Activated CD8-positive, alpha-beta memory T cell treated with anti-CD3 and anti-CD28 coated beads, Interleukin-2, amount 50 U/mL, for 4 hours (primary cell): ENCODE results near the gene SNRPB.
"Not testable (repeated sequence)": the region's sequence is repeated elsewhere in the genome, so short reads cannot be mapped to it uniquely, and the experiment has no call there.

Experiments used
- DNase-seq: peaks from one replicate; pipeline ENCODE4 v3.0.0-alpha.2; 2020

Gene SNRPB

DNA sequence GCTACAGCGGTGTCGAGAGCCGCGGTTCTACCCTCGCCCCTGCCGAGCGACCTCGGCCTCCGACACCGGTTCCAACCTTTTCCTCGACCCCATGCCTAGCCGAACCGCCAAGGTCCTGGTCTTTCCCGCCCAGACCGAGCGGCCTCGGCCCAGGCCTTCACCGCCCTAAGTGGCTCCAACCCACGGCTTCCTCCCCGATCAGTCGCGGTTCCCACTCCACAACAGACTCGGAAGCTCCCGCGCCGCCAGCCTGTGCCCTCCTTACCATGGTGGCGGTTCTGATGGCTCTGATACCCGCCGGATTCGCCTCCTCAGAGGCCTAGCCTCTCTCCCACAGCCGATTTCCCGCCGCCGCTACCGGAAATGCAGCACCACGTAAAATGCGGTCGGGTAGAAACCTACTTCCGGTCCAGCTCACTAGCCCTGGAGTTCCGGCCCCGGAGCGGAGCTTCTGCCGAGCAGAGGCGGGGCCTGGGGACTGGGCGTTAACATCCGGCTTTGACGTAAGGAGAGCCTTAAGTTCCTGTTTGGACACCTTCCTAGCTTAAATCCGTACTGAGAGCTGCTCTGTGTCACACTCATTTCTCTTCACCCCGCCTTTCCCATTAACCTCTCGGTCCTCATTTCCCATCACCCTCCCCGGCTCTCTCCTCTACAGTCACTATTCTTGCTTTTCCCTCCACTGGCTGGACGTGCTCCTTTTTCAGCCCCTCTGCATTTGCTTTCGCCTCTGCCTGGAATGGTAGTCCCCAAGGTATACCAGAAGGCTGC is at the start of gene SNRPB:
Gene SNRPB (minus strand): TSS at position 367 of the 771 bp plus-strand sequence. CDS start 99 bp downstream, at position 268.
- peak; percentile 95 for DNase-seq

DNA sequence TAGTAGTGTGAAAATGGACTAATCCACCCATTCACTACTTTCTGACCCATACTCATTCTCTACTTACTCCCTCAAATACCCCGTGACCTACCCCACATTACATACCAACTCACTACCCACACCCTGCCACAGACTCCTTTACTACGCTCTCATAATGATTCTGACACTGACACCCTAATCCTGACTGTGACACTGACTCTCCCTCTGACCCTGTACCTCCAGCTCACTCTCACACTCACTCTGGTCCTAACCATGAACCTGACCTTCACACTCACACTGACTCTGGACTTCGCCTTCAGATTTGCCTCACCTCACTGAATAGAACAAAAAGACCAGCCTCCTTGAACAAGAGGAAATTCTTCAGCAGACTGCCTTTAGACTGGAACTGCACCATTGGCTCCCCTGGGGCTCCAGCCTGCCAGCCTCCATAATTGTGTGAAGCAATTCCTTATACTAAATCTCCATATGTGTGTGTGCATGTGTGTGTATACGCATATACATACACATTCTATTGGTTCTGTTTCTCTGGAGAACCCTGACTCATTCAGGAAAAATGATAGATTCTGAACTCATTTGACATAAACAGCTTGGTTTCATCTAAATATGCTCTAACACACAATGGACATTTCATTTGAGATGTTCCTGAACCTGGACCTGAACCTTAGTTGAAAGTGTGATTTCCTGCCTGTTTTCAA is 48.7 kb upstream of the SNRPB start:
- DNase-seq, result no peak

DNA sequence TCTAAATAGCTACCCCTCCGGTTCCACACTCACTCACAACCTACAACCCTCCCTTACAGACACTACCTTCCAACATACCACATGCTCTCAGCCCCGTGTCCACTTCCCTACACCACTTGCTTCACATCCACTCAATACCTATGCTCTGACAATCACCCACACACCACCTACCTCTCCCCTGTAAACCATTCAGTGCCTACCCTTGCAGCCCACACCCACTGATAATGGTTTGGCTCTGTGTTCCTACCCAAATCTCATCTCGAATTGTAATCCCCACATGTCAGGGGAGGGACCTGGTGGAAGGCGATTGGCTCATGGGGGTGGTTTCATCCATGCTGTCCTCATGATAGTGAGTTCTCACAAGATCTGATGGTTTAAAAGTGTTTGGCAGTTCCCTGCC is 48.0 kb upstream of the SNRPB start:
- DNase-seq, result no peak

DNA sequence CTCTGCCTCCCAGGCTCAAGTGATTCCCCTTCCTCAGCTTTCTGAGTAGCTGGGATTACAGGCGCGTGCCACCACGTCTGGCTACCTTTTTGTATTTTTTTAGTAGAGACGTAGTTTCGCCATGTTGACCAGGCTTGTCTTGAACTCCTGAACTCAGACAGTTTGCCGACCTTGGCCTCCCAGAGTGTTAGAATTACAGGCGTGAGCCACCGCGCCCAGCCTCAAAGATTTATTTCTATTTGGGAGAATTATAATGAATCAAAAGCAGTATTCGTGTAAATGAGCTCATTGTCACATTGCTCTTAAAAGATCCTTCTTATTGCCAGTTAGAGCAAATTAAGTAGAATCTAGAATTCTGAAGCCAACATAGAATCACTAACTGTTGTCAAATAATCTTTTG is 47.5 kb upstream of the SNRPB start:
- DNase-seq, result no peak

DNA sequence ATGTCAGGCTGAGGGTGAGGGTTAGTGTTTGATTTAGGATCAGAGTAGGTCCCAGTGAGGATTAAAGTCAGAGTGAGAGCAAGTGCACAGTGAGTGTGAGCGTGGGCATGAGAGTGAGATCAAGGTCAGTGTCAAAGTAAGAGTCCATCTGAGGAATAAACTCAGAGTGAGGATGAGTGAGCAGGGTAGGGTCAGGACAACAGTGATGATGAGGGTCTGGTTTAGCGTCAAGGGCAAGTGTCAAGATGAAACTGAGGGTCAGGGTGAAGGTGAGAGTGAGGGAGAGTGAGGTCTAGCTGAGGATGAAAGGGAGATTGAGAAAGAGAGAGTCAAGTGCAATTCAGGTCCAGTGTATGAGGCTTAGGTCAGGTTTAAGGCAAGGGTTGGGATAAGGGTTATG is 45.8 kb upstream of the SNRPB start:
- no peak for DNase-seq

DNA sequence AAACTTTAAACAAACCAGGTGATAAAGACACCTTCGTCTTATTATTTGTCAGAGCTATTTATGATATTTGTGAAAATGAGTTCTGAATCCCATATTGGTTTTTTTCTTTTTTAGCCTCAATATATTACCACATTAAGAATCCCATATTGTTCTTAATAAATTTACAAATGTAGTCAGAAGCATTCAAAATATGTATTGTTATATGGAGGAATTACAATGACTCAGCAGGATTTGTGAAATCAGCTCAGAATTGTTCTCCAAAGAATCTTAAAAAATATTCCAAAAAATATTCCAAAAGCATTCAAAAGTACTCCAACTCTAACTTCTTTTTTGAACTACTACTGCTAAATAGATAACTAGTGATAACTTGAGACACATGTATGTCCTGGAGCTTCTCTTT is 44.6 kb upstream of the SNRPB start:
- DNase-seq, result no peak

DNA sequence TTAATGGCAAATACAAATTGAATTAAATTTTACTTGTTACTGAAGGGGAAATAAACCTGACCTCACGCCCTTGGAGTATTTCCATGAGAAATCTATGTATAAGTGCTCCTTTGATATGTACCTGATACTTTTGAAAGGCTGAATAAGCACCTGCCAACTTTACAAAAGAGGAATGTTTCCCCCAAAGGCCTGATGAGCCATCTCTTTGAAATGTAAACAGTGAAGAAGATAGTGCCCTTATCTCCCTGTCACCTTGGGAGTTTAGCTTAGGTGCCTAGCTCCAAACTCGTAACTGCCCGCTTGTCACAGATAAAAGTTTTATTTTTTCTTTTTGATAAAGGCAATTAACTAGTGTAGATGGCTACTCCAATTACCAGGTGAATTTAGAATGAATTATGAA is 39.2 kb upstream of the SNRPB start:
- no peak for DNase-seq

DNA sequence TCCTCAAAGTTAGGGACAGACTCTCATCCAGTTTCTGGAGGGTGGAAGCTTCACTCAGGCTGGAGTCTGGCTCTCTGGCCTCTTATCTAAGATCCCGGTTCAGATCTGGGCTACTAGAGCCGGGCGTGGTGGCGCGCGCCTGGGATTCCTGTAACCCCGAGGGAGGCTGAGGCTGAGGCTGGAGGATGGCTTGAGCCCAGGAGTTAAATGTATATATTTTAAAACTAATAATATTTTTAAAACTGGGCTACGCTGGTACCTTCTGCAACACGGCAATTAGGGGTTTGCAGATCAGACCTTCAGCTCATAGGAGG is 38.8 kb upstream of the SNRPB start:
- no peak for DNase-seq

DNA sequence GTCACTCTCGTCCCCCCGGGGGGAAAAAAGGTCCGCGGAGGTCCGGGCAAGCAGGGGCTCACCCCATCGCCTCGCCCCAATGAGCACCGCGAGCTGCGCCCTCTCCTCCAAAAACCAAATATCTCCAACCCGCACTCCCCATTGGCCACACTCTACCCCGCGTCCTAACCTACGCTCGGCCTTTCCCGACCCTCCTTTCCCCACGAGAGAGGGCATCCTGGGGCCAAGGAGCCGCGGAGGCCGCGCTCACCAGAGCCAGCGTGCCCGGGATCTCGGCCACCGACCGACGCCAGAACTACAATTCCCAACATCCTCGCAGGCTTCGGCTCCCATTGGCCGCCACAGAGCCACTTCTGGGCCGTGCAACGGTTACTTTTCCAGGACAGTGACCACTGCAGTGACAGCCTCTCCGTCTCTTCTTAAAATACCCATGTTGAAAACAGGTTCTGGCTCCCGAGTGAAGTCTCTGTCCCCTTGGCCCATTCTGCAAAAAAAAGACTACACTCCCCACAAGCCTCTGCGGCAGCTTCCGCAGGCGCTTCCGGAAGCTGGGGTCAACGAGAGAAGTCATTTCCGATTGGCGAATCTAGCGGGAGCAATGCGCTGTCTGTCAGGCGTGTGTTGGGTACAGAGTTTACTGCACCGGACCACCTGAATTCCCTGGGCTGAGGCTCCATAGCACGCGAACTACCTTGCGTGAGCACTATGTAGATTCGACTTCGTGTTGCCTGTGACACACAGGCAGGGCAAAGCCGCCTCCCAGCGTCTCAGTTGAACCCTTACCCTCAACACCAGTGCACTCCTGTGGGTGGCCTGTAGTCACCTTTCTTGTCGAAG is 38.3 kb upstream of the SNRPB start, which contains the start of gene ZNF343:
Gene ZNF343 (minus strand): TSS at position 285 of the 837 bp plus-strand sequence. CDS start 15,020 bp downstream, outside the sequence.
- DNase-seq, result peak; percentile 73

DNA sequence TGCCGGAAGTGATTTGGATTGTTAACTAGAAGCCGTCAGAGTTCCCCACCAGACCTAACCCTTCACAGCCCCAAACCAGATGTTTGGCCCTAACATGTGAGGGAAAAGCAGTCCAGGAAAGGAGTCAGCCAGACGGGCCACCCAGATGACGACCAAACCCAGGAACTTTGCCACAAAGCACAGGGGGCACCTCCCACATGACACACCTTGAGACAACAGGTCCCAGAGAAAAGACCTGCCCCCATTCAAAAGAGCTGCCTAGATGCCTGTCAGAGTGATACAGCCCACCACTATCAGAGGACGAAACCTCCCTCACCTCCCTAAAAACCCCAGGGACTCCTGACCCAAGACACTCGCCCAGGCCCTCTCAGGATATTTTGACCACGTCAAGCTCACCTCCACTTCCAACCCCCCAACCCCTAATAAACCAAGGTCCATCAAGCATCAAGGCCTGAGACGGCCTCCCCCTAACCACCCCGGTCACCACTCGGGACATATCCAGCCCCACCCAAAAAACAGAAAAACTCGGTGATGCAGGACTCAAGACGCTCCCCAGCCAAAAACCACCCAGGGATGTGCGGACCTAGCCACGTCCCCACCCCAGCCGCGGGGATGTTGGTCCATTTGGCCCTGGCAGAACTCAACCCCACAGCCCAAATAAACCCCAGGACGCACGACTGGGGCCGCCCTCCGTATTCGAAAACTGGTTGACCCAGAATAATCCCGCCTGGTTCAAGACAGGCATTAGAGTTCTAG is 37.5 kb upstream of the SNRPB start:
- no peak for DNase-seq

DNA sequence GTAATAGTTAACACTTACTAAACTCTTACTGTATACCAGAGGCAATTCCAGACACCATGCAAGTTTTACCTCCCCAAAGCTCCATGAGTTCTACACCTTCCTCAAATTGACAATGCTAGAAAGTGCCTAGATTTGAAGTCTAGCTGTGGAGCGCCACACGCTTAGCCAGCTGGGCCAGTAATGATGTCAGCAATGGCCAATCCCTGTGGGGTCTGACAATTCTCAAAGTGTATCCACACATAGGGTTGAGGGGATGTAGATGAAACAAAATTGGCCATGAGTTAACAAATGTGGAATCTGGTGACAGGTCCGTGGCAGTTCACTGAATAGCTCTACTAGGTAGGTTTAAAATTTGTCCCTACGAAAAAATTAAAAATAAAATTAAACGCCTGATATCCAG is 36.9 kb upstream of the SNRPB start:
- DNase-seq, result no peak

DNA sequence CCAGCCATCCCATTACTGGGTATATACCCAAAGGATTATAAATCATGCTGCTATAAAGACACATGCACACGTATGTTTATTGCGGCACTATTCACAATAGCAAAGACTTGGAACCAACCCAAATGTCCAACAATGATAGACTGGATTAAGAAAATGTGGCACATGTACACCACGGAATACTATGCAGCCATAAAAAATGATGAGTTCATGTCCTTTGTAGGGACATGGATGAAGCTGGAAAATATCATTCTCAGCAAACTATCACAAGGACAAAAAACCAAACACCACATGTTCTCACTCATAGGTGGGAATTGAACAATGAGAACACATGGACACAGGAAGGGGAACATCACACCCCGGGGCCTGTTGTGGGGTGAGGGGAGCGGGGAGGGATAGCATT is 35.8 kb upstream of the SNRPB start:
- DNase-seq, result not testable (repeated sequence)

DNA sequence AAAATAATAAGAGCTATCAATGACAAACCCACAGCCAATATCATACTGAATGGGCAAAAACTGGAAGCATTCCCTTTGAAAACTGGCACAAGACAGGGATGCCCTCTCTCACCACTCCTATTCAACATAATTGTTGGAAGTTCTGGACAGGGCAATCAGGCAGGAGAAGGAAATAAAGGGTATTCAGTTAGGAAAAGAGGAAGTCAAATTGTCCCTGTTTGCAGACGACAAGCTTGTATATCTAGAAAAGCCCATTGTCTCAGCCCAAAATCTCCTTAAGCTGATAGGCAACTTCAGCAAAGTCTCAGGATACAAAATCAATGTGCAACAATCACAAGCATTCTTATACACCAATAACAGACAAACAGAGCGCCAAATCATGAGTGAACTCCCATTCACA is 34.2 kb upstream of the SNRPB start:
- not testable (repeated sequence) for DNase-seq

DNA sequence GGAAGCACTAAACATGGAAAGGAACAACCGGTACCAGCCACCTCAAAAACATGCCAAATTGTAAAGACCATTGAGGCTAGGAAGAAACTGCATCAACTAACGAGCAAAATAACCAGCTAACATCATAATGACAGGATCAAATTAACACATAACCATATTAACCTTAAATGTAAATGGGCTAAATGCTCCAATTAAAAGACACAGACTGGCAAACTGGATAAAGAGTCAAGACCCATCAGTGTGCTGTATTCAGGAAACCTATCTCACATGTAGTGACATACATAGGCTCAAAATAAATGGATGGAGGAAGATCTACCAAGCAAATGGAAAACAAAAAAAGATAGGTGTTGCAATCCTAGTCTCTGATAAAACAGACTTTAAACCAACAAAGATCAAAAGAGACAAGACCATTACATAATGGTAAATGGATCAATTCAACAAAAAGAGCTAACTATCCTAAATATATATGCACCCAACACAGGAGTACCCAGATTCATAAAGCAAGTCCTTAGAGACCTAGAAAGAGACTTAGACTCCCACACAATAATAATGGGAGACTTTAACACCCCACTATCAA is 32.3 kb upstream of the SNRPB start:
- DNase-seq, result not testable (repeated sequence)

DNA sequence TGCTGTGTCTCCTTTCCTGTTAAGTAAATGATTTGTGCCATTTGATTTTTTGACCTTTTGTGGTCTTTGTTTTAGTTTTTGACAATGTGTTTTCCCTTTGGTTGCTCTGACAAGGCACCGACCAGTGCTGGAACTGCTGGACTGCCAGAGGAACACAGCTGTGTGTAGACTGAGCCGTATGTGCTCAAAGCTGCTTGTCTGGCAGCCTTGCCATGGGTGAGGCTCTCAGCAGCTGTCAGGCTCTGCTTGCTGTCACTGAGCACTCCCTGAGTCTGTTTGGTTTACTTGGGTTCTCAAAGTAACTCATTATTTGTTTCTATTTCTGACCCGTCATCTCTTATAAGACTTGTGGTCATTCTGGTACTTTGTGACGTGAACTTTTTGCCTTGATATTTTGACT is 15.1 kb upstream of the SNRPB start:
- no peak for DNase-seq

DNA sequence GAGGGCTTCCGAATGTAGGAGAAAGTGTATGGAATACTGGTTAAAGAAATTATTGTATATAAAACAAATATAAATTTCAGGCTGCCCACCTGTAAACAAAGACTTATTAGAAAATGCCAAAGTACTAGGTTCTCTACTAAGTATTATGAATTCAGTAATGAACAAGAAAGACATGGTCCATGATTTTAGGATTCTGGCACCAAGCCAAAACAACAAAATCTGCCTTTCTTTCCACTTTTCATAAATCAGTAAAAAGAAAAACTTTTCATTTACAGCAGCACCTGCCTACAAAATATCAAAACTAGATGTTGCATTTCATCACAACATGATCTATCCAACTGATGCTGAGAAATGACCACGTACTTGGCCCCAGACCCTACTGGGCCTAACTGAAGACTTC is 14.5 kb upstream of the SNRPB start:
- DNase-seq, result no peak

DNA sequence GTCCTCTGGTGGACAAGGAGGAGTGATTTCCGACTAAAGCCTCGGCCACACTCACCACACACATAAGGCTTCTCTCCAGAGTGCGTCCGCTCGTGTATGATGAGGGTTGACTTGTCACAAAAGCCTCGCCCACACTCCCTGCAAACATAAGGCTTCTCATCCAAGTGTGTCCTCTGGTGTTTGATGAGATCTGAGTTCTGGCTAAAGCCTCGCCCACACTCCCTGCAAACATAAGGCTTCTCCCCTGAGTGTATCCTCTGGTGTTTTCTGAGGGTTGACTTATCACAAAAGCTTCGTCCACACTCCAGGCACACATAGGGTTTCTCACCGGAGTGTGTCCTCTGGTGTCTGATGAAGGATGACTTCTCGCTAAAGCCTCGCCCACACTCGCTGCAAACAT is 12.9 kb upstream of the SNRPB start:
- no peak for DNase-seq

DNA sequence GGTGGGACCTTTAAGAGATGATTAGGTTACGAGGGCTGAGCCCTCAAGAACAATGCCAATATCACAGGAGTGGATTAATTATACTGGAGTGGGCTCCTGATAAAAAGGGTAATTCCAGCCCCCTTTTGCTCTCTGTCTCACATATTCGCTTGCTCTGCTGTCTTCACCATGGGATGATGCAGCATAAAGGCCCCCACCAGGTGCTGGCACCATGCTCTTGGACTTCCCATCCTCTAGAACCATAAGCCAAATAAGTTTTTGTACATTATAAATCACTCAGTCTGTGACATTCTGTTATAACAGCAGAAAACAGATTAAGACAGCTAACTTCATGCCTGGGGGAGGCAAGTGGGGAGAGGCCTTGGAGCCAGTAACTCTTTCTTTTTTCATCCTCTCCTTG is 9.8 kb upstream of the SNRPB start:
- no peak for DNase-seq

DNA sequence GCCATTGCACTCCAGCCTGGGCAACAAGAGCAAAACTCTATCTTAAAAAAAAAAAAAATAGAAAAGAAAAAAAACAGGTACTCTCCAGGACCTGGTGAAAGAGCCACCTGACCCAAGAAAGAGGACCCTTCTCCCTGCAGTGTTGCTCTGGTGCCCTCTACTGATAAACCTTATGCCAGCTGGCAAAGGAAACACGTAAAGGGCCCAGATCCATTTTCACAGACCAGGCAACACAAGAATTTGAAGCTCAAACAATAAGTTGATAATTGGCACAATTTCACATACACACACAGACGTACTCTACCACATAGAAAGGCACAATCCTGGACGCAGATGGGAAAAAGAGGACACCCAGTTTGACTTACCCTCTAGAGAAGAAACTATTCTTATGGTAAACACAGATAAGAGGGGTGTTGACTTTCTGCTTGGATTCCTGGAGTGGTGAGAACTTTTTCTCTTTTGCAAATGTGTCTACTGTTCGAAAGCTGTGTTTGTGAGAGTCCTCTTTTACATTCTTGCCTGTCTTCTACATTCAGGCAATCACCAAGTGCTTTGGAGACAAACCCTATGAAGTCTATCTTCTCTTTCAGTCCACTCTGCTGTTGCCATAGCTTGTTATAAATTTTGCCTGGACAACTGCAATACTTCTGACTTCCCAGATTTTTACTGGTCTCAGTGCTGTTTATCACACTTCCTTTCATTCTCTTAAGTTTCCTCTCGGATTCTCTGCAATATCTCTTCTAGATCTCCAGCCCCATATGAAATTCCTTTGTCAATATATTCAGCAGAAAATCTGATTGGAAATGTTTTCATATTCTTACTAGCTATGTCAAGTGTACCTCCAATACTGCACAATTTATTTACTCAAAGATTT is 6.4 kb upstream of the SNRPB start:
- DNase-seq, result no peak

DNA sequence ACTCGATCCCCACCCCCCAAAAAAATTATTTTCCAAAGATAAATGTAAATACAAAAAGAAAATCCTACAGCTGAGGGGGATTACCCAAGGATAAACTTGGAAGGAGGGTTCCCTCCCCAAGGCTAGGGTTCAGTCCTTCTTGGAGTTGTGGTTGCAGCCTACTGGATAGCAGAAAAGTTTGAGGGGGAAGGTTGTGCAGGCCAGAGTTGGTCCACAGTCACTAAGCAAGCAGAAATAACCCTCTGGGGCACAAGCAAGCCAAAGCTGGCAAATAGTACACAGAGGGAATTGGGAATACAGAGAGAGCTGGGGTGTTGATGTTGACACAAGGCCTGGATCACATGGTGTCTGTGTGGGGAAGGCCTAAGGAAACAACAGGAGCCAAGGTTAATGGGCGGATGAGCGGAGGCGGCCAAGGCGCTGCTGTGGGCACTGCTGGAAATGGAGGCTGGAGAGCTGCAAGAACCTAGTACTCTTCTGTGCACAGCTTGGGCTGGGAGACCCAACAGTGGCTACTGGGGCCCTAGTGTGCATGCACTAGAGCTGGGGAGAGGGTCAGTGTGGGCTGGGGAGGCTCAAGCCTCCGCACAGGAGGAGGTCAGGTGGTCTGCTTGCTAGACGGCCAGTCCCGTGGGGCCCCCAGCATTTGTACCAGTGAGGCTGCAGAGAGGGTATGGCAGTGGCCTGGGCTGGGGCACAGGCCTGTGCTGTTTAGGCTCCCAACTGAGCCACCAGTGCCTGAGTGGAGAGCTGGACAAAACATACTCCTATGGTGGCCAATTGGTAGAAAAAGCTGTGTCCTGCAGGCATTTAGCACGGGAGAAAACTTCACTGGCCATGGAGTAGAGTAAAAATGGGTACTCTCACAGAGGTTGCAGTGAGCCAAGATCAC is 5.5 kb upstream of the SNRPB start:
- no peak for DNase-seq
